ENCODE measurements around the gene PLXND1.

GRCh38 chr3:129521611-129522010 lies 84.9 kb downstream of the PLXND1 start:
- no peak for TF ChIP-seq POLR2A (IDR thresholded peaks at IDR 0.05; ENCODE audit: low read depth, low read length)
- no peak for TF ChIP-seq POLR2AphosphoS5 (IDR thresholded peaks at IDR 0.05; ENCODE audit: low read depth, low read length)
- no peak for TF ChIP-seq TAF1 (IDR thresholded peaks at IDR 0.05; ENCODE audit: borderline replicate concordance, low read depth, low read length)

Measured in GM12892 (cell line).